GM18520 (cell line): ENCODE data around the gene SET.

Source experiments
- ATAC-seq: cut with Tn5 transposase; IDR thresholded peaks from one replicate; pipeline ENCODE4 v1.9.1; 2021; ENCODE audit not compliant: unreplicated experiment

The SET gene

GRCh38 chr9:128728298-128728697 lies 39.3 kb downstream of the SET start:
- ATAC-seq: no peak

GRCh38 chr9:128729302-128729701 lies 40.3 kb downstream of the SET start:
- ATAC-seq: no peak

- no peak for ATAC-seq
These were observed 40.9 kb downstream of the SET start for GRCh38 chr9:128729766-128730517.

- ATAC-seq: no peak
These were observed 42.1 kb downstream of the SET start for GRCh38 chr9:128731093-128731492.

- ATAC-seq: no peak
These were observed 42.7 kb downstream of the SET start for GRCh38 chr9:128731691-128732090.

- no peak for ATAC-seq
These were observed 43.6 kb downstream of the SET start for GRCh38 chr9:128732576-128732975.

GRCh38 chr9:128733256-128733655 lies 44.2 kb downstream of the SET start:
- ATAC-seq: no peak

GRCh38 chr9:128735373-128735772 lies 46.4 kb downstream of the SET start:
- no peak for ATAC-seq

GRCh38 chr9:128742401-128742800 lies 53.4 kb downstream of the SET start:
- no peak for ATAC-seq

GRCh38 chr9:128743421-128743820 lies 54.4 kb downstream of the SET start:
- no peak for ATAC-seq
